ENCODE results near the gene PHLPP1. TPM values are rescaled to one million over a fixed set of nuclear protein-coding genes. Genes with fewer than 3 reads are reported as not detected.

PHLPP1 gene
- total and polyA plus RNA-seq, 2 of the 4 experiments (the other 2 are of a cell fraction): 3.3 to 3.6 TPM

DNA sequence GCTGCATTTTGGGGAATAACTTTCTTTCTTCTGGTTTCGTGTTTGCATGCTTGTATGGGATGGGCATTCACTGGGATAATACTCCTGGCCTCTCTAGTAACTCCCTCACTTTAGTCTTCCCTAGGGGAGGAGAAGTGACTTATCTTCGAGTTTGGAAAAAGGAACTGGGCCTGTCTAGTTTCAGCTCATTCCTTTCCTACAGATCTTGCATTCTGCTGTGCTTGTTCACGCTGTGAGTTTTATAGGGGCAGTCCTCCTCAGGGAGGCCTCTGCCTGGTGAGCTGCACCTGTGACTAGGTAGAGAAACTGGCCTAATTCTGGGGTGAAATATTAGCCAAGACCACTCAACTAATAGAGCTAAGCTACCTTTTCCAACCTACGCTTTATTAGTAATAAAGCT lies 50.9 kb downstream of the PHLPP1 start:
- H3K18ac ChIP-seq (ENCODE audit: low read depth, low read length): no peak overlapping the region
- no peak overlapping the region for H3K14ac ChIP-seq (replicated peaks; ENCODE audit: low read depth, low read length)
- H2AFZ ChIP-seq (replicated peaks; ENCODE audit: low read length, poor library complexity): no peak overlapping the region
- H3K9me1 ChIP-seq (ENCODE audit: insufficient read depth, low read length): no peaks in the 10 kb centered on the region
- H3K27ac ChIP-seq (ENCODE audit: insufficient read depth, low read length): no peak overlapping the region
- no peak for TF ChIP-seq USF2 (IDR thresholded peaks at IDR 0.05; ENCODE audit: low read depth, low read length)
- no peak for TF ChIP-seq MAZ (IDR thresholded peaks at IDR 0.05; ENCODE audit: borderline replicate concordance, low read depth, low read length)
- TF ChIP-seq, protein P1, sequence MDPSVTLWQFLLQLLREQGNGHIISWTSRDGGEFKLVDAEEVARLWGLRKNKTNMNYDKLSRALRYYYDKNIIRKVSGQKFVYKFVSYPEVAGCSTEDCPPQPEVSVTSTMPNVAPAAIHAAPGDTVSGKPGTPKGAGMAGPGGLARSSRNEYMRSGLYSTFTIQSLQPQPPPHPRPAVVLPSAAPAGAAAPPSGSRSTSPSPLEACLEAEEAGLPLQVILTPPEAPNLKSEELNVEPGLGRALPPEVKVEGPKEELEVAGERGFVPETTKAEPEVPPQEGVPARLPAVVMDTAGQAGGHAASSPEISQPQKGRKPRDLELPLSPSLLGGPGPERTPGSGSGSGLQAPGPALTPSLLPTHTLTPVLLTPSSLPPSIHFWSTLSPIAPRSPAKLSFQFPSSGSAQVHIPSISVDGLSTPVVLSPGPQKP (IDR thresholded peaks at IDR 0.05; ENCODE audit: borderline replicate concordance, low read depth, low read length): no peak
- TF ChIP-seq NFE2L2 (IDR thresholded peaks at IDR 0.05; ENCODE audit: low read depth, low read length): no peak
- no peak for TF ChIP-seq RFX5 (IDR thresholded peaks at IDR 0.05; ENCODE audit: low read depth, low read length)
- no peak for TF ChIP-seq FOS (IDR thresholded peaks at IDR 0.05; ENCODE audit: low read depth, low read length)
- TF ChIP-seq MXI1 (IDR thresholded peaks at IDR 0.05; ENCODE audit: borderline replicate concordance, low read depth, low read length): no peak
- TF ChIP-seq CHD1 (IDR thresholded peaks at IDR 0.05; ENCODE audit: low read depth, low read length): no peak
- TF ChIP-seq, protein P2, sequence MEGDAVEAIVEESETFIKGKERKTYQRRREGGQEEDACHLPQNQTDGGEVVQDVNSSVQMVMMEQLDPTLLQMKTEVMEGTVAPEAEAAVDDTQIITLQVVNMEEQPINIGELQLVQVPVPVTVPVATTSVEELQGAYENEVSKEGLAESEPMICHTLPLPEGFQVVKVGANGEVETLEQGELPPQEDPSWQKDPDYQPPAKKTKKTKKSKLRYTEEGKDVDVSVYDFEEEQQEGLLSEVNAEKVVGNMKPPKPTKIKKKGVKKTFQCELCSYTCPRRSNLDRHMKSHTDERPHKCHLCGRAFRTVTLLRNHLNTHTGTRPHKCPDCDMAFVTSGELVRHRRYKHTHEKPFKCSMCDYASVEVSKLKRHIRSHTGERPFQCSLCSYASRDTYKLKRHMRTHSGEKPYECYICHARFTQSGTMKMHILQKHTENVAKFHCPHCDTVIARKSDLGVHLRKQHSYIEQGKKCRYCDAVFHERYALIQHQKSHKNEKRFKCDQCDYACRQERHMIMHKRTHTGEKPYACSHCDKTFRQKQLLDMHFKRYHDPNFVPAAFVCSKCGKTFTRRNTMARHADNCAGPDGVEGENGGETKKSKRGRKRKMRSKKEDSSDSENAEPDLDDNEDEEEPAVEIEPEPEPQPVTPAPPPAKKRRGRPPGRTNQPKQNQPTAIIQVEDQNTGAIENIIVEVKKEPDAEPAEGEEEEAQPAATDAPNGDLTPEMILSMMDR (conservative IDR thresholded peaks at IDR 0.05; ENCODE audit: low read depth, low read length): no peak
- TF ChIP-seq CEBPB (IDR thresholded peaks at IDR 0.05; ENCODE audit: low read depth, low read length): no peak
- TF ChIP-seq MAFK (IDR thresholded peaks at IDR 0.05; ENCODE audit: low read depth, low read length): no peak
- TF ChIP-seq POLR2A (IDR thresholded peaks at IDR 0.05; ENCODE audit: low read depth, low read length): no peak
- TF ChIP-seq BHLHE40 (IDR thresholded peaks at IDR 0.05; ENCODE audit: low read depth, low read length): no peak
- TF ChIP-seq RAD21 (IDR thresholded peaks at IDR 0.05; ENCODE audit: low read length): no peak
- TF ChIP-seq RCOR1 (IDR thresholded peaks at IDR 0.05; ENCODE audit: insufficient replicate concordance, low read length): no peak
- TF ChIP-seq SMC3 (IDR thresholded peaks at IDR 0.05; ENCODE audit: low read depth, low read length): no peak
- no TSS peak for BruUV-seq (replicated peaks)
- ChIA-PET CTCF (no interaction called here), POLR2A (ENCODE audit: unreplicated experiment) (no interaction called here)
- no peak overlapping the region for H2BK20ac ChIP-seq (ENCODE audit: low read depth, low read length)
- H4K91ac ChIP-seq (ENCODE audit: insufficient read depth, low read depth, low read length): no peak overlapping the region
- H3K4me3 ChIP-seq (ENCODE audit: insufficient read depth, low read depth, low read length): no peak overlapping the region
- H2AK5ac ChIP-seq (ENCODE audit: low read depth, low read length): no peak overlapping the region
- in situ Hi-C loops (cut with MboI; ENCODE audit: low sequenced_read_pairs) (no loop called here), intact Hi-C loops (cut with micrococcal nuclease) (no loop called here), dilution Hi-C loops (cut with HindIII; ENCODE audit: low sequenced_read_pairs, unreplicated experiment) (no loop called here)
- DNase-seq: no peak
- no CpG with 5 or more reads among the region's 4 CpGs for WGBS, 2 experiments (ENCODE audit: extremely low coverage in 2 of 2, insufficient read length in 1 of 2)
- no peaks in the 10 kb centered on the region for H4K20me1 ChIP-seq (ENCODE audit: insufficient read depth, low read length)
- ATAC-seq (ENCODE audit: low read depth): no peak
- H4K8ac ChIP-seq (ENCODE audit: low read depth in 2 of 2, low read length in 2 of 2): no peak overlapping the region
- H2BK15ac ChIP-seq (ENCODE audit: low read depth, low read length): no peak overlapping the region
- no peaks in the 10 kb centered on the region for H3K27me3 ChIP-seq (ENCODE audit: control insufficient read depth, insufficient read depth, low read length)
- no peak overlapping the region for H3K4me2 ChIP-seq (ENCODE audit: low read depth, low read length)
- H3K9ac ChIP-seq (ENCODE audit: low read depth, low read length): no peak overlapping the region
- H4K5ac ChIP-seq (ENCODE audit: low read depth, low read length): no peak overlapping the region
- H3K4me1 ChIP-seq (ENCODE audit: control insufficient read depth, insufficient read depth, low read length): no peaks in the 10 kb centered on the region; the same call in 1 of the 2 replicates
- H3K56ac ChIP-seq (ENCODE audit: extremely low read depth, insufficient read depth, low read length): no peak overlapping the region
- no peak overlapping the region for H3K4ac ChIP-seq (ENCODE audit: low read depth, low read length)
- H3K79me1 ChIP-seq (ENCODE audit: low read depth in 1 of 2, low read length in 2 of 2): peaks cover 12 to 17% of the 10 kb centered on the region in 2 experiments
- no peaks in the 10 kb centered on the region for H3K9me3 ChIP-seq (ENCODE audit: control insufficient read depth, insufficient read depth, low read length)
- no peak overlapping the region for H2BK5ac ChIP-seq (ENCODE audit: low read depth, low read length, poor library complexity, severe bottlenecking)
- no peak overlapping the region for H2BK120ac ChIP-seq (ENCODE audit: low read depth, low read length)
- no peaks in the 10 kb centered on the region for H3K36me3 ChIP-seq (ENCODE audit: control insufficient read depth, insufficient read depth, low read length)
- H3K23ac ChIP-seq (ENCODE audit: low read depth, low read length): no peak overlapping the region
- no peak overlapping the region for H2AK9ac ChIP-seq (replicated peaks; ENCODE audit: low read depth, low read length, poor library complexity)

All from IMR-90 (cell line).